ENCODE data around the gene C8A.

- TF ChIP-seq EP300 (IDR thresholded peaks at IDR 0.05; ENCODE audit: borderline replicate concordance) (no peak), NFIC (IDR thresholded peaks at IDR 0.05) (no peak)
Measured at GRCh38 chr1:56940039-56940438, 85.4 kb downstream of the C8A start.

Measured in Ishikawa (cell line).